Prostate gland (tissue), 2 donors: Measurements from ENCODE around the gene CCDC12. TPM values are rescaled to one million over a fixed set of nuclear protein-coding genes. Genes with fewer than 3 reads are reported as not detected.

Experiments used
- DNase-seq: peaks from one replicate; pipeline ENCODE4 v3.0.0-alpha.2; 2019; ENCODE audit warnings: low spot score
- H3K27ac ChIP-seq, 2 donors: fragments of 200-600 bp; sonication (generic); 2 replicates each; pipeline ENCODE4 v1.5.1; 2017 to 2019
- H3K27me3 ChIP-seq: fragments of 200-600 bp; sonication (generic); replicated peaks from 2 replicates; pipeline ENCODE4 v1.5.1; 2019; ENCODE audit not compliant: insufficient read depth
- H3K36me3 ChIP-seq, 2 donors: fragments of 200-600 bp; sonication (generic); 1 replicate in 1 of 2; 2 replicates in 1 of 2; pipeline versions ENCODE4 v1.5.1 to v1.8.1; 2017 to 2019
- H3K4me1 ChIP-seq: fragments of 200-600 bp; sonication (generic); replicated peaks from 2 replicates; pipeline ENCODE4 v1.5.1; 2019
- H3K4me3 ChIP-seq, 2 donors: fragments of 200-600 bp; sonication (generic); 2 replicates each; pipeline ENCODE4 v1.5.1; 2017 to 2019
- H3K9me3 ChIP-seq: fragments of 200-600 bp; sonication (generic); 2 replicates; pipeline ENCODE4 v1.5.1; 2017
- POLR2A ChIP-seq: fragments of 450-650 bp; IDR thresholded peaks from one replicate; pipeline ENCODE4 v1.6.1; 2016; ENCODE audit warnings: antibody characterized with exemption, mild to moderate bottlenecking
- POLR2AphosphoS5 ChIP-seq: sonication (generic); formaldehyde crosslinking; IDR thresholded peaks from one replicate; pipeline ENCODE4 v1.6.1; 2017; ENCODE audit warnings: antibody characterized with exemption
- WGBS: methylation state at CpG from one replicate; pipeline ENCODE4 v1.1.5; 2018; 5-methylcytosine and 5-hydroxymethylcytosine counted together
- intact Hi-C: fragments of 100-400 bp; cut with DNase I; formaldehyde crosslinking; loops from one replicate; pipeline ENCODE4 v1.14.2; 2022
- total RNA-seq, 2 donors: library from RNA; depleted of rRNA; stranded (reverse); fragments of >200 nt; gene quantifications; one replicate each; pipeline ENCODE4 v1.1.0, GENCODE V29; 2016
- TF ChIP-seq, protein P1 (sequence below), 4 experiments: fragments of 200-600 bp in 2 of 4; fragments of 450-650 bp in 2 of 4; sonication (generic) in 2 of 4; IDR thresholded peaks; 1 replicate in 3 of 4; 2 replicates in 1 of 4; pipeline ENCODE4 v1.5.1; 2016 to 2019; ENCODE audit warnings: antibody characterized with exemption in 4 of 4, mild to moderate bottlenecking in 2 of 4, moderate library complexity in 2 of 4

The CCDC12 gene
- total RNA-seq, 2 donors from 2014 or later, result 34.6 to 78.7 TPM

DNA sequence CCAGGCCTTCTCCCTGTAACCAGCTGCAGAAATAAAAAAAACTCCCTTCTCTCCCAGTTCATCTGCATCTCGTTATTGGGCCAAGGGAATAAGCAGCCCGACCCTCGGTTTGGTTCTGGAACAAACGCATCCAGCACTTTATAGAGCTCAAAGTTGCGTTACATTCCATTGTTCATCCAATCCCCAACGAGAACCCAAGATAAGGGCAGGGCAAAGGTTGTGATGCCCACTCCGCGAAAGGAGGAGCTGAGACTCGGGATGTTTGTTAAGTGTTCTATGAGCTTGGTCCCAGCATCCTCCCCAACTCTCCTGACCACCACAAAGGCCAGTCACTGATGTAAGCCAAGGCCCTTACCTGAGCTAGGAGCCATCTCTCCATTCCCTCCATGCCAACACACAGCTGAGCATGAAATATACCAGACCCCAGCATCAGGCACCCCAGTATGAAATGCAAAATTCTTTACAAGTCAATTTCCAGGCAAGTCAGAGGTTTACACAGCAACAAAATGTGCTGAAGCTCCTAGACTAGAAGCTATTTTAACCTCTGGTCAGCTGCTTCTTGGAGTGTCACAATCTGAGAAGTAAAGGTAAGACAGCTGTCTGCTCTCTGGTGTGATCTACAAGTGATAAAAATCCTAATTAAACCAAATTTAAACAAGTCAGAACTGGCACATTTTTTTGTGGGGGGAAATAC lies 17.9 kb downstream of the CCDC12 start:
- Histone ChIP-seq H3K4me1 (no peaks in the 10 kb centered on the region), H3K27ac (no peak overlapping the region), H3K4me3 (no peak overlapping the region), H3K36me3 (no peaks in the 10 kb centered on the region), H3K9me3 (no peaks in the 10 kb centered on the region), H3K27me3 (no peaks in the 10 kb centered on the region)
- no peak for DNase-seq
- 74% methylated on average over 9 of the region's 9 CpGs for WGBS
- intact Hi-C loops, result no loop called here
- TF ChIP-seq POLR2A, result no peak
- TF ChIP-seq, protein P1, sequence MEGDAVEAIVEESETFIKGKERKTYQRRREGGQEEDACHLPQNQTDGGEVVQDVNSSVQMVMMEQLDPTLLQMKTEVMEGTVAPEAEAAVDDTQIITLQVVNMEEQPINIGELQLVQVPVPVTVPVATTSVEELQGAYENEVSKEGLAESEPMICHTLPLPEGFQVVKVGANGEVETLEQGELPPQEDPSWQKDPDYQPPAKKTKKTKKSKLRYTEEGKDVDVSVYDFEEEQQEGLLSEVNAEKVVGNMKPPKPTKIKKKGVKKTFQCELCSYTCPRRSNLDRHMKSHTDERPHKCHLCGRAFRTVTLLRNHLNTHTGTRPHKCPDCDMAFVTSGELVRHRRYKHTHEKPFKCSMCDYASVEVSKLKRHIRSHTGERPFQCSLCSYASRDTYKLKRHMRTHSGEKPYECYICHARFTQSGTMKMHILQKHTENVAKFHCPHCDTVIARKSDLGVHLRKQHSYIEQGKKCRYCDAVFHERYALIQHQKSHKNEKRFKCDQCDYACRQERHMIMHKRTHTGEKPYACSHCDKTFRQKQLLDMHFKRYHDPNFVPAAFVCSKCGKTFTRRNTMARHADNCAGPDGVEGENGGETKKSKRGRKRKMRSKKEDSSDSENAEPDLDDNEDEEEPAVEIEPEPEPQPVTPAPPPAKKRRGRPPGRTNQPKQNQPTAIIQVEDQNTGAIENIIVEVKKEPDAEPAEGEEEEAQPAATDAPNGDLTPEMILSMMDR (IDR thresholded peaks at IDR 0.05), result no peak
- no peak for TF ChIP-seq POLR2AphosphoS5

DNA sequence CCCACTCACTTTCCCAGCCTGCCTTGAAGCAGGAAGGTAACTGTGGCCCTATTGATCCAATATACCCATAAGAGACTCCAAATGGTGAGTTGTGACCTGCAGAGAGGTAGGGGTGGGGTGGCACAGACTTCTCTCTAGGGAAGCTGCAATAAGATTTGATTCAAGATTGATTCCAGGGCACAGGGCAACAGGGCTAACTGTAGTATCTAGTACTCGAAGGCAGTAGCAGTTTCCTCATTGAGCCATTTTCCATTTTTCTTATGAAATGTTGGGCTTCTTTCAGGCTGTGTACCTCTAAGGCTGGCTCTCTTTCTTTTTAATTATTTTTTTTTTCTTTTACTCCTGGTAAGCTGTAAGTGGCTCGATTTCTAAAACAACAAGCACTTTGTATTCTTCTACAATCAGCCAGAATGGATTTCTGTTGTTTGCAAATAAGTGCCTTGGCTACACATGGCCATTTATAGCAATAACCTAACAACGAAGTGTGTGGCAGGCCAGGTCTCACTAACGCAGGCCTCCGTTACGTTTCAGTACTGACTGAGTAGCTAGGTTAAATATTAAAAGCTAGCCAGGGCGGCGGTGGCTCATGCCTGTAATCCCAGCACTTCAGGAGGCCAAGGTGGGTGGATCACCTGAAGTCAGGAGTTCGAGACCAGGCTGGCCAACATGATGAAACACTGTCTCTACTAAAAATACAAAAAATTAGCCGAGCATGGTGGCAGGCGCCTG lies 19.3 kb downstream of the CCDC12 start:
- H3K27ac ChIP-seq, result no peak overlapping the region
- no peaks in the 10 kb centered on the region for H3K4me1 ChIP-seq
- no peak overlapping the region for H3K4me3 ChIP-seq
- TF ChIP-seq POLR2A, result no peak
- no peak for TF ChIP-seq POLR2AphosphoS5
- TF ChIP-seq, protein P1 (IDR thresholded peaks at IDR 0.05), result no peak
- H3K9me3 ChIP-seq, result no peaks in the 10 kb centered on the region
- WGBS, result 61% methylated on average over 11 of the region's 11 CpGs
- H3K27me3 ChIP-seq, result no peaks in the 10 kb centered on the region
- intact Hi-C loops, result no loop called here
- no peaks in the 10 kb centered on the region for H3K36me3 ChIP-seq
- no peak for DNase-seq

DNA sequence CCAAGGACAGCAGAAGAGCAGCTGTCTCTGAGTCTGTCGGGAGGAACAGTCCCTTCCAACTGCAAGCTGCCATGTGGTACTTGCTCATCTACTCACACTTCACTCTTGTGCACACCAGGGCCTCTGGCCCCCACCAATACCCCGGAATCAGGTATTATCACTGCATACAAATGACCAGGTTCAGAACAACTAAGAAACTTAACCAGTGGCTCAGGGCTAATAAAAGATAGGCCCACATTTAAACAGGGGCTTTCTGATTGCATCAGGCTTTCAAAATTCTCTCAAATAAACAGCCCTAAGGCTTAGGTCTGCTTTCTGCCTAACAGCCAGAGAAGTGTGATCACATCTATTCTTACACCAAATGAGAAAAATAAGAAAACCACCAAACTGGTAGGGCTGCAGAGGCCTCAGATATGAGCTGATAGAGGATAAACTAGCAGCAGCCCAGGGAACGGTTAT lies 20.7 kb downstream of the CCDC12 start:
- Histone ChIP-seq H3K27ac (no peak overlapping the region), H3K4me3 (no peak overlapping the region), H3K9me3 (no peaks in the 10 kb centered on the region), H3K4me1 (no peaks in the 10 kb centered on the region), H3K36me3 (no peaks in the 10 kb centered on the region), H3K27me3 (no peaks in the 10 kb centered on the region)
- TF ChIP-seq POLR2AphosphoS5, result no peak
- TF ChIP-seq POLR2A, result no peak
- TF ChIP-seq, protein P1 (IDR thresholded peaks at IDR 0.05), result no peak
- no peak for DNase-seq
- 56% methylated on average over 3 of the region's 3 CpGs for WGBS
- intact Hi-C loops, result no loop called here

DNA sequence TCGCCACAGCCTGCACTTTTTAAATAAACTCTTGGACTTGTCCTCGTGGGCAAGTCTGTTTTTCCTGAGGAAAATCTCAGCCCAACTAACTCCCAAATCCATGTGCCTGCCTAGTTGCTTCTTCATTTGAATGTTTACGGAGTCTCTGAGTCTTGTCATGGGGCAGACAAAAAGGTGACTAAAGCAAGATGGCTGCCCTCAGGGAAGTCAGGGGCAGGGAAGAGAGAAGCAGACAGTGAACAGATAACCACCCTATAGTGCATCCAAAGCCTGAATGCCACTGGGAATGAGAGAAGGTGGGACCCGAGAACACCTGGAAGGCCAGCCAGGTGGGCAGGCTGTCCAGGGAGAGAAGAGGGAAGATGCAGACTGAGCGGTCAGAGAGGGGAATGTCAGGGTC lies 21.4 kb downstream of the CCDC12 start:
- intact Hi-C loops, result no loop called here
- Histone ChIP-seq H3K27ac (no peak overlapping the region), H3K36me3 (no peaks in the 10 kb centered on the region), H3K27me3 (no peaks in the 10 kb centered on the region), H3K4me3 (no peak overlapping the region), H3K9me3 (no peaks in the 10 kb centered on the region), H3K4me1 (no peaks in the 10 kb centered on the region)
- WGBS, result 84% methylated on average over 5 of the region's 5 CpGs
- no peak for TF ChIP-seq POLR2AphosphoS5
- TF ChIP-seq POLR2A, result no peak
- TF ChIP-seq, protein P1 (IDR thresholded peaks at IDR 0.05), result no peak
- no peak for DNase-seq
